Liver (tissue), 3 donors: ENCODE results near the gene RAN.

Experiments used
- CTCF ChIP-seq: fragments of 150-350 bp; IDR thresholded peaks from 2 replicates; pipeline ENCODE4 v1.5.1; 2017; ENCODE audit warnings: improper control_type of control experiment, low read depth, low read length; ENCODE audit not compliant: missing input control
- RAD21 ChIP-seq, 2 donors: IDR thresholded peaks; 2 replicates each; pipeline ENCODE4 v1.6.1; 2016; ENCODE audit warnings: antibody characterized with exemption in 2 of 2, mild to moderate bottlenecking in 2 of 2
- donor health status: healthy.
- donor health status: healthy.

- TF ChIP-seq CTCF (no peak), RAD21 (IDR thresholded peaks at IDR 0.05) (no peak)
Observed at GRCh38 chr12:130871286-130872178, at the start of gene RAN.
